Activated CD4-positive, alpha-beta T cell treated with anti-CD3 and anti-CD28 coated beads for 48 hours (primary cell): ENCODE results near the gene SLC25A45.

Experiments used
- DNase-seq: peaks from one replicate; pipeline ENCODE4 v3.0.0-alpha.2; 2020

The SLC25A45 gene

GRCh38 chr11:65403607-65404121, 21.2 kb upstream of the SLC25A45 start:
- DNase-seq = no peak

GRCh38 chr11:65402790-65403189, 20.3 kb upstream of the SLC25A45 start:
- no peak for DNase-seq

GRCh38 chr11:65401803-65402248, 19.4 kb upstream of the SLC25A45 start:
- DNase-seq = no peak

GRCh38 chr11:65401073-65401802, 18.8 kb upstream of the SLC25A45 start:
- no peak for DNase-seq

- DNase-seq = no peak
Measured at GRCh38 chr11:65400307-65401072, 18.0 kb upstream of the SLC25A45 start.

GRCh38 chr11:65399845-65400244, 17.4 kb upstream of the SLC25A45 start:
- no peak for DNase-seq

GRCh38 chr11:65399249-65399648, 16.8 kb upstream of the SLC25A45 start:
- DNase-seq = no peak

- DNase-seq = no peak
Measured at GRCh38 chr11:65398362-65398910, 16.0 kb upstream of the SLC25A45 start.

- no peak for DNase-seq
Measured at GRCh38 chr11:65396769-65397745, 14.6 kb upstream of the SLC25A45 start.

GRCh38 chr11:65395961-65396530, 13.6 kb upstream of the SLC25A45 start:
- DNase-seq = no peak

GRCh38 chr11:65394125-65394536, 11.7 kb upstream of the SLC25A45 start:
- DNase-seq = no peak

- no peak for DNase-seq
Measured at GRCh38 chr11:65393513-65394079, 11.2 kb upstream of the SLC25A45 start.

GRCh38 chr11:65392899-65393298, 10.5 kb upstream of the SLC25A45 start:
- no peak for DNase-seq

GRCh38 chr11:65392186-65392829, 9.9 kb upstream of the SLC25A45 start:
- DNase-seq = no peak

GRCh38 chr11:65390996-65391395, 8.6 kb upstream of the SLC25A45 start:
- DNase-seq = no peak

GRCh38 chr11:65390099-65390941, 7.9 kb upstream of the SLC25A45 start:
- DNase-seq = no peak

- no peak for DNase-seq
Measured at GRCh38 chr11:65389294-65389980, 7.0 kb upstream of the SLC25A45 start.

GRCh38 chr11:65388731-65389130, 6.3 kb upstream of the SLC25A45 start:
- DNase-seq = no peak

GRCh38 chr11:65386307-65387140, 4.1 kb upstream of the SLC25A45 start, which contains the start of gene FRMD8:
TSS of gene FRMD8 (plus strand) at chr11:65386637. CDS start at chr11:65387037, 400 bp downstream.
- DNase-seq = peak; percentile 87
